C4-2B (cell line): ENCODE data around the gene TTC5.
"Not testable (repeated sequence)": the region's sequence is repeated elsewhere in the genome, so short reads cannot be mapped to it uniquely, and the experiment has no call there.

ENCODE experiments used
- H3K27ac ChIP-seq: fragments of 450-650 bp; 2 replicates; pipeline ENCODE4 v1.5.1; 2017
- ZFX ChIP-seq: fragments of 450-650 bp; IDR thresholded peaks from 2 replicates; pipeline ENCODE4 v1.6.1; 2017
- TF ChIP-seq, protein P1 (sequence below): fragments of 450-650 bp; conservative IDR thresholded peaks from 2 replicates; pipeline ENCODE4 v1.5.1; 2017; ENCODE audit warnings: mild to moderate bottlenecking

The TTC5 gene

DNA sequence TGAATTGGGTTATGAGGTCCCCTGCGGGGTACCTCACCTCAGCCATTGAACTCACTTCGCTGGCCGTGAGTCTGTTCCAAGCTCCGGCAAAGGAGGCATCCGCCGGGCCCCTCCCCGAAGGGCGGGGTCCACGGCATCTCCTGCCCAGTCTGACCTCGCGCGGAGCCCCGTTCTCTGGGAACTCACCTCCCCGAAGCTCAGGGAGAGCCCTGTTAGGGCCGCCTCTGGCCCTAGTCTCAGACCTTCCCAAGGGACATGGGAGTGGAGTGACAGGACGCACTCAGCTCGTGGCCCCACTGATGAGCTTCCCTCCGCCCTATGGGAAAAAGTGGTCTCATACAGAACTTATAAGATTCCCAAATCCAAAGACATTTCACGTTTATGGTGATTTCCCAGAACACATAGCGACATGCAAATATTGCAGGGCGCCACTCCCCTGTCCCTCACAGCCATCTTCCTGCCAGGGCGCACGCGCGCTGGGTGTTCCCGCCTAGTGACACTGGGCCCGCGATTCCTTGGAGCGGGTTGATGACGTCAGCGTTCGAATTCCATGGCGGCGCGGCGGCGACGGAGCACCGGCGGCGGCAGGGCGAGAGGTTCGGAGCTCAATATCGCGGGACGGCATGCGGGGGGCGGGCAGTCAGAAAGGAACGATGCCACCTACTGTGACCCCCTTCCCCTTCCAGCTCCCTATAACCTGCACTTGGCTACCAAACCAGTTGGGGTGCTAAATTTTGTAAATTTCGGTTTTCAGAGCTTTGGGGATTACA is 37.5 kb upstream of the TTC5 start, which contains the start of gene PARP2:
Gene PARP2 (plus strand): TSS at position 544 of the 770 bp plus-strand sequence. CDS start 7 bp downstream, at position 551.
- peak within 1 kb of the TSS; percentile 75 for H3K27ac ChIP-seq
- TF ChIP-seq ZFX, result no peak
- TF ChIP-seq, protein P1, sequence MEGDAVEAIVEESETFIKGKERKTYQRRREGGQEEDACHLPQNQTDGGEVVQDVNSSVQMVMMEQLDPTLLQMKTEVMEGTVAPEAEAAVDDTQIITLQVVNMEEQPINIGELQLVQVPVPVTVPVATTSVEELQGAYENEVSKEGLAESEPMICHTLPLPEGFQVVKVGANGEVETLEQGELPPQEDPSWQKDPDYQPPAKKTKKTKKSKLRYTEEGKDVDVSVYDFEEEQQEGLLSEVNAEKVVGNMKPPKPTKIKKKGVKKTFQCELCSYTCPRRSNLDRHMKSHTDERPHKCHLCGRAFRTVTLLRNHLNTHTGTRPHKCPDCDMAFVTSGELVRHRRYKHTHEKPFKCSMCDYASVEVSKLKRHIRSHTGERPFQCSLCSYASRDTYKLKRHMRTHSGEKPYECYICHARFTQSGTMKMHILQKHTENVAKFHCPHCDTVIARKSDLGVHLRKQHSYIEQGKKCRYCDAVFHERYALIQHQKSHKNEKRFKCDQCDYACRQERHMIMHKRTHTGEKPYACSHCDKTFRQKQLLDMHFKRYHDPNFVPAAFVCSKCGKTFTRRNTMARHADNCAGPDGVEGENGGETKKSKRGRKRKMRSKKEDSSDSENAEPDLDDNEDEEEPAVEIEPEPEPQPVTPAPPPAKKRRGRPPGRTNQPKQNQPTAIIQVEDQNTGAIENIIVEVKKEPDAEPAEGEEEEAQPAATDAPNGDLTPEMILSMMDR, result no peak

DNA sequence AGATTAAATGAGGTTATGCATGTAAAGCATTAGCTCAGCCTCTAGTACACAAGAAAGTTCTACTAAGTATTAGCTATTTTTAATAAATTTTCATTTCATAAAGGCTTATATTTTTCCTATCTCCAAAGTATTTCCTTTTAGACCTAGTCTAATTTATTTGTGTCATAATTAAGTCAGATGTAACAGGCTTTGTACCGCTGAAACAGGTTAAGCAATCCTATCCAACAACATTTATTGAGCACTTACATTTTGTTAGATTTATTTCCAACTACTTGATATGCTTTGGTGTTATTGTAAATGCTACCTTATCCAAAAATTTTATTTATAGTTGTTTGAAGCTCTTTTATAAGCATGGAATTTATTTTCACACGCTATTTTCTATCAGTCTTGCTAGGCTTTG is 35.9 kb upstream of the TTC5 start:
- H3K27ac ChIP-seq, result peak overlapping the region; percentile 75; the same call in 1 of the 2 replicates
- TF ChIP-seq, protein P1, result no peak
- no peak for TF ChIP-seq ZFX

DNA sequence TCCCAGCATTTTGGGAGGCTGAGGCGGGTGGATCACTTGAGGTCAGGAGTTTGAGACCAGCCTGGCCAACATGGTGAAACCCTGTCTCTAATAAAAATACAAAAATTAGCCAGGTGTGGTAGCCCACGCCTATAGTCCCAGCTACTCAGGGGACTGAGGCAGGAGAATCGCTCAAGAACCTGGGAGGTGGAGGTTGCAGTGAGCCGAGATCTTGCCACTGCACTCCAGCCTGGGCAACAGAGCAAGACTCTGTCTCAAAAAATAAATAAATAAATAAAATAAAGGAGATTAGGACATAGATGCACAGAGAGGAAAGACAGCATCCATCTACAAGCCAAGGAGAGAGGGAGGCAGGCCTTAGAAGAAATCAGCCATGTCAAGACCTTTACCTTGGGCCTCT is 35.3 kb upstream of the TTC5 start:
- H3K27ac ChIP-seq, result not testable (repeated sequence)

DNA sequence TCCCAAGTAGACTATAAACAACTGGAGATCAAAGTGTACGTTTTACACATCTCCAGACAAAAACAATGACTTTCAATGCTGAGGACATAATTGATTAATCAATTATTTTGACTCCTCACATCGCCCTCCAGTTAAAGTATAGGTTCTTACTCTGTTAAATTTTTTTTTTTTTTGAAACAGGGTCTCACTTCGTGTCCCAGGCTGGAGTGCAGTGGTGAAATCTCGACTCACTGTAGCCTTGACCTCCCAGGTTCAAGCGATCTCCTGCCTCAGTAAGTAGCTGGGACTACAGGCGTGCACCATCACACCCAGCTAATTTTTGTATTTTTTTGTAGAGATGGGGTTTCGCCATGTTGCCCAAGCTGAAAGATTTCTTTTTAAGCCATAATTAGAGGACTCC is 28.3 kb upstream of the TTC5 start:
- no peak for TF ChIP-seq ZFX
- TF ChIP-seq, protein P1, result no peak
- H3K27ac ChIP-seq, result no peak overlapping the region

DNA sequence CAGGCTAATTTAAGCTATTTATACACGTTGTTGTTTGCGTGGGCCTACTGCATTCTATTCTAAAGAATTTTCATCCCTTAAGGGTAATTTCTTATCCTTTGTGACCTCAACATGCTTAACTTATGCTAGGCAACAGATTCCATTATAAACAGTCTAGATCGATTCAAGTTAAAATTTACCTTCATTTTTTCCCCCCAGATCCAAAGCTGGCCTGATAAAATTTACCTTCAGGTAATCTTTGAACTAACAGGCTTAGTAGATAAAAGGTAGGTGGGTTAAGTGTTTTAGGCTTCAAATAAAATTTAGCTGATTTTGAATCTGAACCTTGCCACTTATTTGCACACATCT is 27.7 kb upstream of the TTC5 start:
- no peak for TF ChIP-seq ZFX
- TF ChIP-seq, protein P1, result no peak
- H3K27ac ChIP-seq, result peak overlapping the region; percentile 83; the same call in 1 of the 2 replicates

DNA sequence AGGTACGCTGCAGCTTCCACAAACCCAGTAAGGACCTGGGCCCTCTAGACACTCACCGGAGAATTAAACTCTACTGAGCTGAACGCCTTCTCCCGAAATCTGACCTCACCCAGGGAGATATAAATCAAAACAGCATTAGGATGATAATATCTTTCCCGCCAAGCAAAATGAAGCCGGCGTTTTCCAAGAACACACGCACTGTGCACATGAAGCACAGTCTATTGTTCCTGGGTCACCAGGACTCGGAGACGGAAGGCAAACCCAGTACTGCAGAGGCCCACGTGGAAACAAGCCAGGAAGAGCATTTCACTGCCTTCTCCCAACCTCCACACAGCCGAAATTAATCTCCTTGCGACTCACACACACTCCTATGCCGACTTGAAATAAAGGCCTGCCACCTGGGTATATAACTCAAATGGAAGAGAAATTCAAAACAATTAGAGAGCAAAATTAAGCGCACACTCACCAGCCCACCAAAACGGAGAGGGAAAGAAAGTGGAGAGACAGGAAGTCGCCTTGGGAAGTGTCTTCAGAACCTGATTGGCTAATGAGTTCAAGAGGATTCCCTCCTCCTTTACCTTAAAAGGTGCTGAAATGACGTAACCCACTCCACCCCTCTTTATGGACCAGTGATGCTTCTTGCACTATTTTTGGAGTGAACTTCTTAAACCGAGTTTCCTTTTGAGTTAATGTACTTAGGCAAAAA is 27.2 kb upstream of the TTC5 start, which contains the start of gene CCNB1IP1:
Gene CCNB1IP1 (minus strand): TSS at position 492 of the 706 bp plus-strand sequence. CDS start 16,756 bp downstream, outside the sequence.
- peak within 1 kb of the TSS; percentile 83 for H3K27ac ChIP-seq
- peak; percentile 46; the same call in 1 of the 2 replicates for TF ChIP-seq ZFX
- TF ChIP-seq, protein P1, result no peak

DNA sequence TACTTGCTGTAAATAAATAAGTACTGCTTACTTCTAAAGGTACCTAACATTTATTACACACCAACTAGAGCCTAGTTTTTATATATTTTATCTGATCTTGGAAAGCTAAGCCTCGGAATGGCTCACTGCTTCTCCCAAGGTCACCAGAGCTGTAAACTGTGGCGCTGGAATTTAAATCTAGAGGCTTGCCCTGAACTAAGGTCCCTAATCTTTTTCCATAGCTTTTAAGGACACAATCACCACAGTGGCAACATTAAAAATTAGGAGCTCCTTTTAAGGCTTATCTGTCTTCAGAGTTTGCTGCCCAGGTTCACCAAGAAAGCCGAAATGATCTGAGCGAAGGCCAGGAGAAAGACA is 26.7 kb upstream of the TTC5 start:
- peak overlapping the region; percentile 83 for H3K27ac ChIP-seq
- TF ChIP-seq, protein P1, result no peak; the same call in 1 of the 2 replicates
- TF ChIP-seq ZFX, result no peak
